ENCODE results near the gene HOPX.

HOPX gene

GRCh38 chr4:56628592-56628991 lies 52.5 kb downstream of the HOPX start:
- TF ChIP-seq, protein P1, sequence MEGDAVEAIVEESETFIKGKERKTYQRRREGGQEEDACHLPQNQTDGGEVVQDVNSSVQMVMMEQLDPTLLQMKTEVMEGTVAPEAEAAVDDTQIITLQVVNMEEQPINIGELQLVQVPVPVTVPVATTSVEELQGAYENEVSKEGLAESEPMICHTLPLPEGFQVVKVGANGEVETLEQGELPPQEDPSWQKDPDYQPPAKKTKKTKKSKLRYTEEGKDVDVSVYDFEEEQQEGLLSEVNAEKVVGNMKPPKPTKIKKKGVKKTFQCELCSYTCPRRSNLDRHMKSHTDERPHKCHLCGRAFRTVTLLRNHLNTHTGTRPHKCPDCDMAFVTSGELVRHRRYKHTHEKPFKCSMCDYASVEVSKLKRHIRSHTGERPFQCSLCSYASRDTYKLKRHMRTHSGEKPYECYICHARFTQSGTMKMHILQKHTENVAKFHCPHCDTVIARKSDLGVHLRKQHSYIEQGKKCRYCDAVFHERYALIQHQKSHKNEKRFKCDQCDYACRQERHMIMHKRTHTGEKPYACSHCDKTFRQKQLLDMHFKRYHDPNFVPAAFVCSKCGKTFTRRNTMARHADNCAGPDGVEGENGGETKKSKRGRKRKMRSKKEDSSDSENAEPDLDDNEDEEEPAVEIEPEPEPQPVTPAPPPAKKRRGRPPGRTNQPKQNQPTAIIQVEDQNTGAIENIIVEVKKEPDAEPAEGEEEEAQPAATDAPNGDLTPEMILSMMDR (IDR thresholded peaks at IDR 0.05) = no peak

DNA sequence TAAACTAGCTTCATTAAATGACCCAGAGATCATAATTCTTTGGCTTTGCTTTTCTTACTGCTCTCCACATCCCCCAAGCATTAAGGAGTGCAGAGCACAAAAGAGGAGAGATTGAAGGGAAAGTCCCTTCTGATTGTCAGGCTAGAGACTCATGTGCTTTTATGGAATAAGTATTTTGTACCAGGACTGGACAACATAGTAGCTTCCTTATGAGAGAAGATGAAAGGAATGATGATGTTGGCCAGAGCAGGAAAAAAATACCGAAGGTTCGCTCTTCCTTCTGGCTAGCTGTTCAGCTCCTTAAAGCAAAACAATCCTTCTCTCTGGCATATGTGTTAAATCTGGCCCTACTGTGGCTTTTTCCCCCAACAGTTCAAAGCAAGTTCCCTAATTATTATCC lies 53.1 kb downstream of the HOPX start:
- TF ChIP-seq, protein P1 (IDR thresholded peaks at IDR 0.05) = no peak

- TF ChIP-seq, protein P1 (IDR thresholded peaks at IDR 0.05) = no peak
Measured at GRCh38 chr4:56627375-56627774, 53.7 kb downstream of the HOPX start.

- TF ChIP-seq, protein P1 (IDR thresholded peaks at IDR 0.05) = no peak
Measured at GRCh38 chr4:56626963-56627362, 54.1 kb downstream of the HOPX start.

DNA sequence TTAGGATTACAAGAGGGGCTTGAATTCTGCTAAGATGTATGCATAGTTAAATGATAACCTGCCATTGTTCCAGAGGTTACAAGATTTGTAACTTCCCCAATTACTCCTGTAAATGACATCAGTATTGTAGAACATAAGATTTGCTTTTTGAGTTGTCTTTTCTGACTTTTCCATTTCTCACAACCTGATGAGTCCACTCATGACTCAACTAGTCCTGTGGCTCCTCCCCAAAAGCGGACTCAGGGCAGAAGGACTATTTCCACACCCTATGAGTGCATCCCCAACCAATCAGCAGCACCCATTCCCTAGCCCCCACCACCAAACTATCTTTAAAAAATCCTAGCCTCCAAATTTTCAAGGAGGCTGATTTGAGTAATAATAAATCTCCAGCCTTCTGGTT lies 54.7 kb downstream of the HOPX start:
- TF ChIP-seq, protein P1 (IDR thresholded peaks at IDR 0.05) = no peak

DNA sequence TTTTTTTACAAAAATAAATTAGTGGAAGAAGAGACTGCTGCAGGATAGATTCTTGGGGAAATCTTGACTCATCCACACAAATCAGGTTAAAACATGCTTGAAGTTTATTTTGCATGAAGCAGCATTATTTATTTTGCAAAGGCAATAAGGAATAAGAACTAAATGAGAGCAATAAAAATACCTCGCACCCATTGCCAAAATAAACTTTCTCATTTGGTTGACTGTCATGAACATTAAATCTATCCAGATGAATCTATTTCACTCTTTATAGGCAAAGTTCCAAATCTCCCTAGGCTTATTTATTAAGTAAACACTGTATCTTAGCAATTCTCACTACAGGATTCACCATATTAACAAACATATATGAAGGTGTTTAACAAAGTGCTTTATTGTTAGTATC lies 58.9 kb downstream of the HOPX start:
- TF ChIP-seq, protein P1 (IDR thresholded peaks at IDR 0.05) = no peak

DNA sequence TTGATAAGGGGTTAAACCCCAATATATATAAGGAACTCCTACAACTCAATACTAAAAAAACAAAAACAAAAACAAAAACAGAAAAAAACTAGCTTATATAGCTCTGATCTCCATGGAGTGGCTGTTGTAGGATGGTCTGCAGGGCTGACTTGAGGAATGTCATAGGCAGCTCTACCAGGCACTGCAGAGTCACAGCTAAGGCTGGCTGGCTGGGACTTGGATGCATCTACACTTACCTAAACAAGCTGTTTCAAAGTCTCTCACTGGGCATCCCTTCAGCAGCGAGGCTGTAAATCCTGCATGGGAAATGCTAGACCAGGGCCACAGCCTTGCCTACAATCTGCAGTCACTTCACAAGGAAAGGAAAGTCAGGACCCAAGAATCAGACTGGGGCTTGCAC lies 61.3 kb downstream of the HOPX start:
- TF ChIP-seq, protein P1 (IDR thresholded peaks at IDR 0.05) = no peak

DNA sequence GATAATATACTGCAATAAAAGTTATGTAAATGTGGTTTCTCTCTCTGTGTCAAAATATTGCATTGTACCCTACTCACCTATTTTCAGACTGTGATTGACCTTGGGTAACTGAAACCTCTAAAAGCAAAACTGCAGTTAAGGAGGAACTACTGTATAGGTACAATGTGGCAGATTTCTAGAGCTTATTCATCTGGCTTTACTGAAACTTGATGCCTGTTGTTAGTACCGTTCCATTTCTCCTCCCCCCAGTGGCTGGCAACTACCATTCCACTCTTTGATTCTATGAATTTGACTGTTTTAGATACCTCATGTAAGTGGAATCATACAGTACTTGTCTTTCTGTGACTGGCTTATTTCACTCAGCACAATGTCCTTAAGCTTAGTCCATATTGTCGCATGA lies 61.9 kb downstream of the HOPX start:
- TF ChIP-seq, protein P1 (IDR thresholded peaks at IDR 0.05) = no peak
